HG03558 (cell line): Measurements from ENCODE around the gene MSMO1.
"Not testable (repeated sequence)": the region's sequence is repeated elsewhere in the genome, so short reads cannot be mapped to it uniquely, and the experiment has no call there.

Source experiments
- ATAC-seq: cut with Tn5 transposase; IDR thresholded peaks from one replicate; pipeline ENCODE4 v1.9.1; 2021; ENCODE audit warnings: moderate number of reproducible peaks; ENCODE audit not compliant: unreplicated experiment; ENCODE audit errors: extremely low read depth

MSMO1 gene

GRCh38 chr4:165327211-165328100 lies at the start of gene MSMO1:
MSMO1 (plus strand) TSS chr4:165327669; CDS start chr4:165333371, 5,702 bp downstream.
- ATAC-seq = peak; percentile 99

GRCh38 chr4:165279531-165279930 lies 47.9 kb upstream of the MSMO1 start:
- not testable (repeated sequence) for ATAC-seq

- ATAC-seq = not testable (repeated sequence)
These were observed 42.8 kb upstream of the MSMO1 start for GRCh38 chr4:165284697-165285096.

- peak; percentile 69 for ATAC-seq
These were observed 40.7 kb upstream of the MSMO1 start for GRCh38 chr4:165286619-165287340.

GRCh38 chr4:165288226-165288625 lies 39.2 kb upstream of the MSMO1 start:
- no peak for ATAC-seq

GRCh38 chr4:165288639-165289422 lies 38.6 kb upstream of the MSMO1 start:
- ATAC-seq = no peak

GRCh38 chr4:165289423-165289785 lies 38.1 kb upstream of the MSMO1 start:
- ATAC-seq = no peak

- no peak for ATAC-seq
These were observed 34.4 kb upstream of the MSMO1 start for GRCh38 chr4:165293061-165293460.

- ATAC-seq = no peak
These were observed 33.4 kb upstream of the MSMO1 start for GRCh38 chr4:165293927-165294649.

- peak; percentile 86 for ATAC-seq
These were observed 32.6 kb upstream of the MSMO1 start for GRCh38 chr4:165294907-165295306.

GRCh38 chr4:165297626-165298025 lies 29.8 kb upstream of the MSMO1 start:
- no peak for ATAC-seq

- no peak for ATAC-seq
These were observed 27.9 kb upstream of the MSMO1 start for GRCh38 chr4:165299399-165300060.

GRCh38 chr4:165301833-165302232 lies 25.6 kb upstream of the MSMO1 start:
- peak; percentile 82 for ATAC-seq

- ATAC-seq = no peak
These were observed 24.8 kb upstream of the MSMO1 start for GRCh38 chr4:165302658-165303057.

GRCh38 chr4:165308166-165308565 lies 19.3 kb upstream of the MSMO1 start:
- no peak for ATAC-seq

- no peak for ATAC-seq
These were observed 18.9 kb upstream of the MSMO1 start for GRCh38 chr4:165308606-165309005.

GRCh38 chr4:165309456-165309855 lies 18.0 kb upstream of the MSMO1 start:
- no peak for ATAC-seq

GRCh38 chr4:165312506-165312905 lies 15.0 kb upstream of the MSMO1 start:
- ATAC-seq = no peak

GRCh38 chr4:165319030-165319429 lies 8.4 kb upstream of the MSMO1 start:
- ATAC-seq = no peak
